ENCODE results near the gene ABCF3. TPM values are rescaled to one million over a fixed set of nuclear protein-coding genes. Genes with fewer than 3 reads are reported as not detected.

The ABCF3 gene
- total RNA-seq, 1 experiment from 2014 or later: 56.1 TPM

DNA sequence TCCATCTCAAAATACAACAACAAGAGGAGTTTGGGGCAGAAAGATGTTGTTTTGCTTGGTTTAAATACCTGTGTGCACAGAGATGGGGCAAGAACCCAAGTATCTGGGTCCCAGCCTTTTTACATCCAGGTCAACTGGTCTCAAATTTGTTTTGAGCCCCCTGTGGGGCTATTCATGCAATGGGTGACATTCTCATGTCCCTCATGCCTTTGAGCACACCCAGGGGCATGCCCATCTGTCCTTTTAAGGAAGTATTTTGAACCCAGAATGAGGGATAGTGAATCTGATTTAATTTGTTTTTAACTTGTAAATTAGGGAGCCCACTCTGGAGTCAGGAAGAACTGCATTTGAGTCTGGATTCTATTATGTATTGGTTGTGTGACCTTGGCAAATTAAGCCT, 14.8 kb downstream of the ABCF3 start:
- Histone ChIP-seq H3K27me3 (ENCODE audit: insufficient read depth, low read length) (no peaks in the 10 kb centered on the region), H2BK15ac (ENCODE audit: low read depth, low read length) (no peak overlapping the region), H3K23me2 (ENCODE audit: insufficient read length, low read depth, low read length, poor library complexity, severe bottlenecking) (no peaks in the 10 kb centered on the region), H3K79me2 (ENCODE audit: insufficient read depth, low read length) (no peaks in the 10 kb centered on the region), H3K14ac (ENCODE audit: insufficient read depth, low read length) (no peak overlapping the region), H2BK5ac (ENCODE audit: insufficient read length, low read length) (no peak overlapping the region), H3K9ac (ENCODE audit: extremely low read depth, insufficient read length, low read length) (no peak overlapping the region), H4K8ac (replicated peaks; ENCODE audit: insufficient read length, low read depth, low read length) (no peak overlapping the region), H3K4ac (ENCODE audit: low read depth, low read length) (no peak overlapping the region), H3K23ac (ENCODE audit: insufficient read length, low read depth, low read length) (no peak overlapping the region), H4K5ac (ENCODE audit: insufficient read length, low read depth, low read length) (no peak overlapping the region), H2BK120ac (ENCODE audit: low read depth, low read length, poor library complexity, severe bottlenecking) (no peak overlapping the region), H3K18ac (ENCODE audit: insufficient read length, low read depth, low read length) (no peak overlapping the region), H3K4me2 (ENCODE audit: insufficient read depth, insufficient read length, low read length) (no peak overlapping the region), H3K56ac (ENCODE audit: insufficient read length, low read depth, low read length) (no peak overlapping the region), H3T11ph (ENCODE audit: low read length) (no peak overlapping the region), H3K9me3 (ENCODE audit: control insufficient read depth, low read depth, low read length) (no peaks in the 10 kb centered on the region), H3K79me1 (ENCODE audit: insufficient read depth, low read depth, low read length, poor library complexity, severe bottlenecking) (no peaks in the 10 kb centered on the region), H2BK12ac (ENCODE audit: insufficient read length, low read depth, low read length) (no peak overlapping the region), H2BK20ac (ENCODE audit: low read depth, low read length, poor library complexity, severe bottlenecking) (no peak overlapping the region), H2AFZ (ENCODE audit: low read length) (no peak overlapping the region), H3K27ac (ENCODE audit: insufficient read length, low read depth, low read length) (no peak overlapping the region), H3K4me1 (ENCODE audit: insufficient read depth, low read length) (no peaks in the 10 kb centered on the region), H2AK5ac (ENCODE audit: insufficient read length, low read length) (no peak overlapping the region), H4K91ac (ENCODE audit: insufficient read length, low read depth, low read length) (no peak overlapping the region), H4K20me1 (ENCODE audit: control insufficient read depth, insufficient read depth, insufficient read length) (no peaks in the 10 kb centered on the region)
- Mint-ChIP-seq H3K27me3 (ENCODE audit: low read depth) (no peaks in the 10 kb centered on the region; the same call in none of the 2 replicates), H3K4me3 (no peak overlapping the region), H3K4me1 (peaks cover 0 to 7% of the 10 kb centered on the region in 2 experiments; a peak in 1 of 4 replicates), H3K36me3 (ENCODE audit: insufficient read depth in 1 of 3, low read depth in 3 of 3) (0 out of 7 replicates have a peak, but pooled peaks cover 0 to 2% (median 0%) of the 10 kb centered on the region in 3 experiments), H3K9me3 (no peaks in the 10 kb centered on the region), H3K27ac (0 out of 7 replicates have a peak overlapping the region, but pooled peaks of 1 of the 3 experiments have one; percentile 48)
- no peak for DNase-seq
- TF ChIP-seq, protein P1, sequence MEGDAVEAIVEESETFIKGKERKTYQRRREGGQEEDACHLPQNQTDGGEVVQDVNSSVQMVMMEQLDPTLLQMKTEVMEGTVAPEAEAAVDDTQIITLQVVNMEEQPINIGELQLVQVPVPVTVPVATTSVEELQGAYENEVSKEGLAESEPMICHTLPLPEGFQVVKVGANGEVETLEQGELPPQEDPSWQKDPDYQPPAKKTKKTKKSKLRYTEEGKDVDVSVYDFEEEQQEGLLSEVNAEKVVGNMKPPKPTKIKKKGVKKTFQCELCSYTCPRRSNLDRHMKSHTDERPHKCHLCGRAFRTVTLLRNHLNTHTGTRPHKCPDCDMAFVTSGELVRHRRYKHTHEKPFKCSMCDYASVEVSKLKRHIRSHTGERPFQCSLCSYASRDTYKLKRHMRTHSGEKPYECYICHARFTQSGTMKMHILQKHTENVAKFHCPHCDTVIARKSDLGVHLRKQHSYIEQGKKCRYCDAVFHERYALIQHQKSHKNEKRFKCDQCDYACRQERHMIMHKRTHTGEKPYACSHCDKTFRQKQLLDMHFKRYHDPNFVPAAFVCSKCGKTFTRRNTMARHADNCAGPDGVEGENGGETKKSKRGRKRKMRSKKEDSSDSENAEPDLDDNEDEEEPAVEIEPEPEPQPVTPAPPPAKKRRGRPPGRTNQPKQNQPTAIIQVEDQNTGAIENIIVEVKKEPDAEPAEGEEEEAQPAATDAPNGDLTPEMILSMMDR (conservative IDR thresholded peaks at IDR 0.05): no peak
